ENCODE results near the gene ZSWIM1. TPM values are rescaled to one million over a fixed set of nuclear protein-coding genes. Genes with fewer than 3 reads are reported as not detected.

The ZSWIM1 gene
- total and polyA plus RNA-seq, 10 of the 15 experiments (the other 5 are each of a cell fraction or from before 2014, with no cell fraction given), result 2.4 to 16.0 (median 9.8) TPM

- TF ChIP-seq FOS (IDR thresholded peaks at IDR 0.05; ENCODE audit: borderline replicate concordance, extremely low read depth, insufficient read length), result no peak
- no peak for TF ChIP-seq DPF2 (IDR thresholded peaks at IDR 0.05)
- TF ChIP-seq HSF1 (IDR thresholded peaks at IDR 0.05; ENCODE audit: low read depth, low read length), result no peak
- no peak for TF ChIP-seq SPI1 (IDR thresholded peaks at IDR 0.05; ENCODE audit: borderline replicate concordance, insufficient read depth, low read depth, low read length)
- TF ChIP-seq ESRRA (IDR thresholded peaks at IDR 0.05; ENCODE audit: low read length), result no peak
- TF ChIP-seq CTCF (IDR thresholded peaks at IDR 0.05 in 2 of 3, conservative IDR thresholded peaks at IDR 0.05 in 1 of 3; ENCODE audit: control insufficient read depth in 2 of 3, extremely low read depth in 1 of 3, insufficient read depth in 1 of 3, low read depth in 3 of 3, low read length in 3 of 3), result no peak
- no peak for TF ChIP-seq MEF2A (IDR thresholded peaks at IDR 0.05; ENCODE audit: insufficient read depth, low read depth, low read length)
- no peak for TF ChIP-seq CEBPZ (IDR thresholded peaks at IDR 0.05; ENCODE audit: low read depth, low read length)
- TF ChIP-seq POLR2AphosphoS2 (IDR thresholded peaks at IDR 0.05; ENCODE audit: low read depth, low read length), result no peak
- no peak for TF ChIP-seq USF2 (IDR thresholded peaks at IDR 0.05; ENCODE audit: borderline replicate concordance, low read depth, low read length)
- TF ChIP-seq MTA3 (IDR thresholded peaks at IDR 0.05; ENCODE audit: borderline replicate concordance, low read length), result no peak
- no peak for TF ChIP-seq RAD21 (IDR thresholded peaks at IDR 0.05; ENCODE audit: insufficient read depth, low read depth, low read length)
Measured at GRCh38 chr20:45897289-45897688, 16.3 kb downstream of the ZSWIM1 start (continued).

Measured in GM12878 (cell line).